Measurements from ENCODE around the gene IKZF3.
A peak's percentile ranks its signal among the peaks of the same experiment; 100 is the strongest.

Gene IKZF3

GRCh38 chr17:39755554-39756379 lies 108.3 kb downstream of the IKZF3 start:
- Histone ChIP-seq H3K4me2 (ENCODE audit: low read length) (peak overlapping the region; percentile 92), H3K36me3 (replicated peaks; ENCODE audit: low read depth, low read length) (peaks cover 12% of the 10 kb centered on the region), H3K9ac (ENCODE audit: low read length) (peak overlapping the region; percentile 99), H3K27ac (ENCODE audit: low read length) (peak overlapping the region; percentile 97), H3K27me3 (ENCODE audit: low read depth, low read length) (no peaks in the 10 kb centered on the region), H4K20me1 (ENCODE audit: insufficient read depth, low read length) (no peaks in the 10 kb centered on the region), H3K4me3 (ENCODE audit: low read length) (peak overlapping the region; percentile 78), H3K9me3 (ENCODE audit: insufficient read depth, low read length) (no peaks in the 10 kb centered on the region; the same call in 1 of the 2 replicates), H3K79me2 (ENCODE audit: low read length) (peaks cover 32% of the 10 kb centered on the region), H2AFZ (ENCODE audit: low read depth, low read length) (no peak overlapping the region), H3K4me1 (ENCODE audit: low read length) (peaks cover 64% of the 10 kb centered on the region)
- TF ChIP-seq EZH2phosphoT487 (IDR thresholded peaks at IDR 0.05; ENCODE audit: low read depth) (no peak), CTCF (IDR thresholded peaks at IDR 0.05; ENCODE audit: low read depth, low read length) (no peak)

- no peaks in the 10 kb centered on the region for H3K27me3 ChIP-seq (ENCODE audit: low read depth, low read length)
- no peak for TF ChIP-seq EZH2phosphoT487 (IDR thresholded peaks at IDR 0.05; ENCODE audit: low read depth)
- no peak for TF ChIP-seq CTCF (IDR thresholded peaks at IDR 0.05; ENCODE audit: low read depth, low read length)
- H3K9me3 ChIP-seq (ENCODE audit: insufficient read depth, low read length), result no peaks in the 10 kb centered on the region; the same call in 1 of the 2 replicates
- H3K79me2 ChIP-seq (ENCODE audit: low read length), result peaks cover 28% of the 10 kb centered on the region
- peak overlapping the region; percentile 78 for H3K4me3 ChIP-seq (ENCODE audit: low read length)
- peak overlapping the region; percentile 97 for H3K27ac ChIP-seq (ENCODE audit: low read length)
- no peaks in the 10 kb centered on the region for H4K20me1 ChIP-seq (ENCODE audit: insufficient read depth, low read length)
- peak overlapping the region; percentile 92 for H3K4me2 ChIP-seq (ENCODE audit: low read length)
- peak overlapping the region; percentile 99 for H3K9ac ChIP-seq (ENCODE audit: low read length)
- peaks cover 7% of the 10 kb centered on the region for H3K36me3 ChIP-seq (replicated peaks; ENCODE audit: low read depth, low read length)
- no peak overlapping the region for H2AFZ ChIP-seq (ENCODE audit: low read depth, low read length)
- peaks cover 64% of the 10 kb centered on the region for H3K4me1 ChIP-seq (ENCODE audit: low read length)
Measured at GRCh38 chr17:39754958-39755553, 109.1 kb downstream of the IKZF3 start.

GRCh38 chr17:39754161-39754957 lies 109.8 kb downstream of the IKZF3 start:
- Histone ChIP-seq H3K4me1 (ENCODE audit: low read length) (peaks cover 57% of the 10 kb centered on the region), H2AFZ (ENCODE audit: low read depth, low read length) (peak overlapping the region; percentile 44; the same call in 1 of the 2 replicates), H4K20me1 (ENCODE audit: insufficient read depth, low read length) (no peaks in the 10 kb centered on the region)

More at GRCh38 chr17:39754161-39754957, 109.8 kb downstream of the IKZF3 start:
- H3K4me3 ChIP-seq (ENCODE audit: low read length), result peak overlapping the region; percentile 78
- H3K4me2 ChIP-seq (ENCODE audit: low read length), result peak overlapping the region; percentile 92
- TF ChIP-seq CTCF (IDR thresholded peaks at IDR 0.05; ENCODE audit: low read depth, low read length) (peak; percentile 61), EZH2phosphoT487 (IDR thresholded peaks at IDR 0.05; ENCODE audit: low read depth) (no peak)
- H3K27ac ChIP-seq (ENCODE audit: low read length), result peak overlapping the region; percentile 97
- H3K79me2 ChIP-seq (ENCODE audit: low read length), result peaks cover 23% of the 10 kb centered on the region
- H3K9ac ChIP-seq (ENCODE audit: low read length), result peak overlapping the region; percentile 99
- H3K36me3 ChIP-seq (replicated peaks; ENCODE audit: low read depth, low read length), result peaks cover 5% of the 10 kb centered on the region
- no peaks in the 10 kb centered on the region for H3K27me3 ChIP-seq (ENCODE audit: low read depth, low read length)
- no peaks in the 10 kb centered on the region; the same call in 1 of the 2 replicates for H3K9me3 ChIP-seq (ENCODE audit: insufficient read depth, low read length)
